ENCODE measurements around the gene TOB1.
"Not testable (repeated sequence)": the region's sequence is repeated elsewhere in the genome, so short reads cannot be mapped to it uniquely, and the experiment has no call there.

- not testable (repeated sequence) for TF ChIP-seq MAX (IDR thresholded peaks at IDR 0.05; ENCODE audit: low read depth); CTCF (IDR thresholded peaks at IDR 0.05); EP300 (IDR thresholded peaks at IDR 0.05; ENCODE audit: borderline replicate concordance in 1 of 2, low read depth in 1 of 2, low read length in 1 of 2); REST (IDR thresholded peaks at IDR 0.05; ENCODE audit: low read depth, low read length); NFIC (IDR thresholded peaks at IDR 0.05; ENCODE audit: borderline replicate concordance); RAD21 (IDR thresholded peaks at IDR 0.05; ENCODE audit: low read length); MEF2A (IDR thresholded peaks at IDR 0.05; ENCODE audit: borderline replicate concordance, low read depth); RFX5 (IDR thresholded peaks at IDR 0.05; ENCODE audit: low read length); POLR2AphosphoS5 (IDR thresholded peaks at IDR 0.05; ENCODE audit: low read depth, low read length); SMC3 (IDR thresholded peaks at IDR 0.05; ENCODE audit: low read depth, low read length); TCF12 (IDR thresholded peaks at IDR 0.05)
Measured at GRCh38 chr17:50894513-50894912, 28.4 kb upstream of the TOB1 start.
